Chondrocyte (in vitro differentiated cells): ENCODE results near the gene EYA4. TPM values are rescaled to one million over a fixed set of nuclear protein-coding genes. Genes with fewer than 3 reads are reported as not detected.

Experiments used
- DNase-seq: peaks from one replicate; pipeline ENCODE4 v3.0.0; 2021; ENCODE audit warnings: mixed read lengths, low spot score
- H3K27ac Mint-ChIP-seq: one replicate; pipeline ENCODE4 v1.8.0; 2021; ENCODE audit warnings: mild to moderate bottlenecking, moderate library complexity, mixed read lengths; ENCODE audit not compliant: unreplicated experiment
- H3K27me3 Mint-ChIP-seq: 2 replicates; pipeline ENCODE4 v1.8.0; 2021; ENCODE audit warnings: low read depth, mixed read lengths
- H3K36me3 Mint-ChIP-seq: 2 replicates; pipeline ENCODE4 v1.8.0; 2021; ENCODE audit warnings: low read depth, mixed read lengths
- H3K4me1 Mint-ChIP-seq: 2 replicates; pipeline ENCODE4 v1.8.0; 2021; ENCODE audit warnings: low read depth, mild to moderate bottlenecking, mixed read lengths
- H3K4me3 Mint-ChIP-seq: one replicate; pipeline ENCODE4 v1.8.0; 2021; ENCODE audit warnings: mild to moderate bottlenecking, moderate library complexity, mixed read lengths; ENCODE audit not compliant: unreplicated experiment
- H3K9me3 Mint-ChIP-seq: 2 replicates; pipeline ENCODE4 v1.8.0; 2021; ENCODE audit warnings: low read depth, mixed read lengths
- total RNA-seq: library from RNA; stranded (reverse); gene quantifications from 3 replicates; pipeline ENCODE4 v1.2.1, GENCODE V29; 2021
- TF ChIP-seq, protein P1 (sequence below): fragments of 200-600 bp; sonication (generic); IDR thresholded peaks from 2 replicates; pipeline ENCODE4 v1.5.0; 2021; ENCODE audit warnings: antibody characterized with exemption, mild to moderate bottlenecking, moderate library complexity

The EYA4 gene
- total RNA-seq, 1 donor from 2014 or later = 7.9 TPM

GRCh38 chr6:133369773-133370272 is 128.7 kb downstream of the EYA4 start:
- Mint-ChIP-seq H3K9me3 (no peaks in the 10 kb centered on the region), H3K4me3 (no peak overlapping the region), H3K36me3 (no peaks in the 10 kb centered on the region), H3K27me3 (no peaks in the 10 kb centered on the region), H3K4me1 (no peaks in the 10 kb centered on the region), H3K27ac (no peak overlapping the region)
- TF ChIP-seq, protein P1, sequence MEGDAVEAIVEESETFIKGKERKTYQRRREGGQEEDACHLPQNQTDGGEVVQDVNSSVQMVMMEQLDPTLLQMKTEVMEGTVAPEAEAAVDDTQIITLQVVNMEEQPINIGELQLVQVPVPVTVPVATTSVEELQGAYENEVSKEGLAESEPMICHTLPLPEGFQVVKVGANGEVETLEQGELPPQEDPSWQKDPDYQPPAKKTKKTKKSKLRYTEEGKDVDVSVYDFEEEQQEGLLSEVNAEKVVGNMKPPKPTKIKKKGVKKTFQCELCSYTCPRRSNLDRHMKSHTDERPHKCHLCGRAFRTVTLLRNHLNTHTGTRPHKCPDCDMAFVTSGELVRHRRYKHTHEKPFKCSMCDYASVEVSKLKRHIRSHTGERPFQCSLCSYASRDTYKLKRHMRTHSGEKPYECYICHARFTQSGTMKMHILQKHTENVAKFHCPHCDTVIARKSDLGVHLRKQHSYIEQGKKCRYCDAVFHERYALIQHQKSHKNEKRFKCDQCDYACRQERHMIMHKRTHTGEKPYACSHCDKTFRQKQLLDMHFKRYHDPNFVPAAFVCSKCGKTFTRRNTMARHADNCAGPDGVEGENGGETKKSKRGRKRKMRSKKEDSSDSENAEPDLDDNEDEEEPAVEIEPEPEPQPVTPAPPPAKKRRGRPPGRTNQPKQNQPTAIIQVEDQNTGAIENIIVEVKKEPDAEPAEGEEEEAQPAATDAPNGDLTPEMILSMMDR = no peak
- no peak for DNase-seq

GRCh38 chr6:133376743-133377142 is 135.6 kb downstream of the EYA4 start:
- no peaks in the 10 kb centered on the region for H3K36me3 Mint-ChIP-seq
- no peak overlapping the region for H3K4me3 Mint-ChIP-seq
- H3K4me1 Mint-ChIP-seq = peaks cover 9% of the 10 kb centered on the region
- TF ChIP-seq, protein P1 = no peak
- H3K27ac Mint-ChIP-seq = no peak overlapping the region
- no peaks in the 10 kb centered on the region for H3K27me3 Mint-ChIP-seq
- H3K9me3 Mint-ChIP-seq = no peaks in the 10 kb centered on the region
- no peak for DNase-seq

DNA sequence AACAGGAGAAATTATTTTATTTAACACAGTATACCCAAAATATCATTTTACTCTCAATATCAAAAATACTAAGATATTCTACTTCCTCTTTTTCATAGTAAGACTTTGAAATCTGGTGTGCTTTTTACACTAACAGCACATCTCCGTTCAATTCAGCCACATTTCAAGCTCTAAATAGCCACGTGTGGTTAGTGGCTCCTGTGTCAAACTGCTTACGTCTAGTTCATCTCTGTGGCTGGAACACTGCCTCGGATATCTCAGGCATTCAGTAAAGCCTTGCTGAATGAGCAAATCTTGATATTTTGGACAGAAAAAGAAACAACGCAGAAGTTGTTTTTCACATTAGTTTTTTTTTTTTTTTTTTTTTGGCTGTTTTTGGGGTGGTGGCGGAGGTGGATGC is 136.1 kb downstream of the EYA4 start:
- DNase-seq = no peak
- H3K4me1 Mint-ChIP-seq = peaks cover 9% of the 10 kb centered on the region
- no peak overlapping the region for H3K4me3 Mint-ChIP-seq
- TF ChIP-seq, protein P1 = no peak
- no peaks in the 10 kb centered on the region for H3K9me3 Mint-ChIP-seq
- H3K27me3 Mint-ChIP-seq = no peaks in the 10 kb centered on the region
- no peaks in the 10 kb centered on the region for H3K36me3 Mint-ChIP-seq
- H3K27ac Mint-ChIP-seq = no peak overlapping the region

- no peak overlapping the region for H3K27ac Mint-ChIP-seq
These were observed 138.9 kb downstream of the EYA4 start for GRCh38 chr6:133380047-133380446.

GRCh38 chr6:133380723-133381122 is 139.6 kb downstream of the EYA4 start:
- Mint-ChIP-seq H3K4me1 (peaks cover 13% of the 10 kb centered on the region), H3K4me3 (no peak overlapping the region), H3K9me3 (no peaks in the 10 kb centered on the region), H3K27me3 (no peaks in the 10 kb centered on the region), H3K27ac (no peak overlapping the region), H3K36me3 (no peaks in the 10 kb centered on the region)
- DNase-seq = no peak
- TF ChIP-seq, protein P1 = no peak

More at GRCh38 chr6:133380047-133380446, 138.9 kb downstream of the EYA4 start:
- H3K4me1 Mint-ChIP-seq = peaks cover 9% of the 10 kb centered on the region
- no peak overlapping the region for H3K4me3 Mint-ChIP-seq
- TF ChIP-seq, protein P1 = no peak
- no peak for DNase-seq
- no peaks in the 10 kb centered on the region for H3K36me3 Mint-ChIP-seq
- H3K9me3 Mint-ChIP-seq = no peaks in the 10 kb centered on the region
- H3K27me3 Mint-ChIP-seq = no peaks in the 10 kb centered on the region
